ENCODE results near the gene TSNAX.
"Not testable (repeated sequence)": the region's sequence is repeated elsewhere in the genome, so short reads cannot be mapped to it uniquely, and the experiment has no call there.

Gene TSNAX

GRCh38 chr1:231566496-231566895 is 38.0 kb downstream of the TSNAX start:
- no peak for DNase-seq (ENCODE audit: low spot score)
- in situ Hi-C loops (cut with MboI; ENCODE audit: low sequenced_read_pairs, unreplicated experiment) = no loop called here
- TF ChIP-seq CTCF (IDR thresholded peaks at IDR 0.05; ENCODE audit: borderline replicate concordance, control extremely low read depth, extremely low read depth, insufficient read depth, missing control alignments) = no peak

- DNase-seq (ENCODE audit: low spot score); in situ Hi-C loops (cut with MboI; ENCODE audit: low sequenced_read_pairs, unreplicated experiment): not testable (repeated sequence)
Measured at GRCh38 chr1:231570262-231570661, 41.8 kb downstream of the TSNAX start.

GRCh38 chr1:231571904-231572303 is 43.4 kb downstream of the TSNAX start:
- no peak for TF ChIP-seq CTCF (IDR thresholded peaks at IDR 0.05; ENCODE audit: borderline replicate concordance, control extremely low read depth, extremely low read depth, insufficient read depth, missing control alignments)
- in situ Hi-C loops (cut with MboI; ENCODE audit: low sequenced_read_pairs, unreplicated experiment) = no loop called here
- DNase-seq (ENCODE audit: low spot score) = no peak

GRCh38 chr1:231575472-231575871 is 47.0 kb downstream of the TSNAX start:
- no peak for TF ChIP-seq CTCF (IDR thresholded peaks at IDR 0.05; ENCODE audit: borderline replicate concordance, control extremely low read depth, extremely low read depth, insufficient read depth, missing control alignments)
- in situ Hi-C loops (cut with MboI; ENCODE audit: low sequenced_read_pairs, unreplicated experiment) = no loop called here
- no peak for DNase-seq (ENCODE audit: low spot score)

GRCh38 chr1:231576804-231577718 is 48.6 kb downstream of the TSNAX start:
- no peak for DNase-seq (ENCODE audit: low spot score)
- in situ Hi-C loops (cut with MboI; ENCODE audit: low sequenced_read_pairs, unreplicated experiment) = no loop called here
- no peak for TF ChIP-seq CTCF (IDR thresholded peaks at IDR 0.05; ENCODE audit: borderline replicate concordance, control extremely low read depth, extremely low read depth, insufficient read depth, missing control alignments)

GRCh38 chr1:231580874-231581273 is 52.4 kb downstream of the TSNAX start:
- in situ Hi-C loops (cut with MboI; ENCODE audit: low sequenced_read_pairs, unreplicated experiment) = no loop called here
- DNase-seq (ENCODE audit: low spot score) = no peak
- TF ChIP-seq CTCF (IDR thresholded peaks at IDR 0.05; ENCODE audit: borderline replicate concordance, control extremely low read depth, extremely low read depth, insufficient read depth, missing control alignments) = no peak

GRCh38 chr1:231581859-231582258 is 53.4 kb downstream of the TSNAX start:
- no peak for TF ChIP-seq CTCF (IDR thresholded peaks at IDR 0.05; ENCODE audit: borderline replicate concordance, control extremely low read depth, extremely low read depth, insufficient read depth, missing control alignments)
- no peak for DNase-seq (ENCODE audit: low spot score)
- in situ Hi-C loops (cut with MboI; ENCODE audit: low sequenced_read_pairs, unreplicated experiment) = no loop called here
